ENCODE measurements around the gene TAL2.

TAL2 gene

DNA sequence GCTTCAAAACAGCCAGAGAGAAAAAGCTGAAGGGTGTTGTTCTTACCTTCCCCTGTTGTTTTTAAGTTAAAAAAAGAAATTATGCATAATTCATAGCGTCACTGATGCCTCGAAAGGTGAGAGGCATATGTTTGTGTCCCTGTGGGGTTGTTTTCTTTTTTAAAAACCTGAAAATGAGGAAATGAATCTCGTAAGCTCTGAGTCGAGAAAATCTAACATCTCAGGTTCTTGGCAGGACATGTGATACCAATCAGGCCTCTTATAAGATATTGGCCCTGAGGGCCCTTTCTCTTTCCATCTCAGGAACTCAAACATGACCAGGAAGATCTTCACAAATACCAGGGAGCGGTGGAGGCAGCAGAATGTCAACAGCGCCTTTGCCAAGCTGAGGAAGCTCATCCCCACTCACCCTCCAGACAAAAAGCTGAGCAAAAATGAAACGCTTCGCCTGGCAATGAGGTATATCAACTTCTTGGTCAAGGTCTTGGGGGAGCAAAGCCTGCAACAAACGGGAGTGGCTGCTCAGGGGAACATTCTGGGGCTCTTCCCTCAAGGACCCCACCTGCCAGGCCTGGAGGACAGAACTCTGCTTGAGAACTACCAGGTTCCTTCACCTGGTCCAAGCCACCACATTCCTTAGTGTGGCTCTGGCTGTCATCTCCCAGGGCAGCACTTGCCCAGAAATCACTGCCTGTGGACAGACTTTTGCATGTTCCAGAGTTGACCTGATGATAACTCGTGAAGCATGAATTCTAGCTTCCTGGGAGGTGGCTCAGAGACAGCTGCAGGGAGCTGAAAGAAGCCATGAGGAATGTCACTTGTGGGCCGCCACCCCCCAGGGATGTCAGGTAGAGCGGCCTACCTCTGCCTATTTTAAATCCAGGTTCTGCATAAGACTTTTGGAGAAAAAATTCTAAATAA lies at the start of gene TAL2:
TAL2 (plus strand) TSS at position 274 of the 921 bp plus-strand sequence; CDS start at position 314, 40 bp downstream.
- H3K4me3 ChIP-seq (ENCODE audit: low read depth, low read length) = no peak within 1 kb of the TSS

DNA sequence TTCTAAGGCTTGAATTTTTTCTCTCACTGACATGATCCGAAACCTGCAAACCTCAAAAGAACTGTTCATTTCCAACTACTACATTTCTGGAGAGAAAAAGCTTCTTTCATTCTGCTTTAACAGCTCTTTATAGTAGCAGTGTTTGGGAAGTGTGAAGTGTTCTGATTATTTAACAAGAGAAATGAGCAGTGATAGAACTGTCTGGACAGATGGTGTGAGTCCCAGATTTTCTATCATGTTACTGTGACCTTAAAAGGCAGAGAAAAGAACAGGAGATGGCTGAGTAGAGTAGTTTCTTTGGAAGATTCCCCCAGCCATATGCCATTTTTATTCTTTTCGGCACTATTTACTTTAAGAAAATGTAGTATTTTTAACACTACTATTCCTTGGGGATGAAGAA lies 41.3 kb upstream of the TAL2 start:
- H3K4me3 ChIP-seq (ENCODE audit: low read depth, low read length) = no peak overlapping the region

DNA sequence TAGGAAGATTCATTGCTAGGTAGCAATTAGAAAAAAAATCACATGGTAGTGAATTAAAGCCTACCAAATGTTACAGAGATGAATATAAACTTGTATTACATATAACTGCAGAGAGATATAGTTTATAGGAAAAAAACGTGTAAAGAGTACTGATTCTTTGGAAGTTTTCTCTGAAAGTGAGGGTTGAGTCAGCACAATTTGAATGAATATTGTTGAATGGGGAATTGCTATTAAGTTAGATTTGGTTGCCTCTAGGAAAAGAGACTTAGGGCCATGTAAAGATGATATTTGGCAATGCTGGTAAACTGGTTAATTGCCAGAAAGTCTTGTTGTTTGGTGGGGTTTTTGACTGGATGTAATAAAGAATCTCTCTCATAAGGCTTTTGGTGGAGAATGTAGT lies 37.2 kb upstream of the TAL2 start:
- no peak overlapping the region for H3K4me3 ChIP-seq (ENCODE audit: low read depth, low read length)

DNA sequence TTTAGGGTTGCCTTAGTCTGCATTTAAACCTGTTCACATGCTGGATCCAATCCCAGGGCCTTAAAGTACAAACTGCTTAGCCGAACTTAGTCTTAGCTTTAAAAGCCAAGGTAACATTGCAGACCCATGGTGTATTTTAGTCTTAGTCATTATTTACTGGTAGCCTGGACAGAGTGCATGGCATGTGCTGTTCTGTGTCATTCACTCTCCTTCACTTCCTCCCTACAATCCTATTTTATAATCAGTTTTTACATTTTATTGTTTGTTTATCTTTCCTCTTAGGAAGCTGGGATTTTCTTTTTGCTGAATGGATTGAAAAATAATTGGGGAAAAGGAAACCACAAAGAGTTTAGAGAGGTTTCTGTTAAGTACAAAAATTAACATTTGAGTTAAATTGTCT lies 29.4 kb upstream of the TAL2 start:
- H3K4me3 ChIP-seq (ENCODE audit: low read depth, low read length) = no peak overlapping the region

DNA sequence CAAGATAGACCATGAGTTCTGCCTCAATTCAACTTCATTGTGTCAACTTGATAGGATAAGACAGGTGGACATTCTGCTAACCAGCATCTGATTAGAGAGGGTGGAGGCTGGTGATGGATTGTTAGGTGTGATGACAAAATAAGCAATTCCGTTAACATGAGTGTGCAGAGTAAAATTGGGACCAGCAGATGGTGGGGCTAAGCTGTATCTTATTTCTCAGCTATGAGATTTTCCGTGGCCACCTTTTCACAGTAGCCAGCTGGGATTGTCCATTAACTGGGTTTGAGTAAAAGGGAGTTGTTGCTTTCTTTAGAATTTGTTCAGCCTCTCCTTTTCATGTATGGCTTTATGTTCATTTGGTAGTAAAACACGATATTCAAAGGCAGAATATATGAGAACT lies 28.8 kb upstream of the TAL2 start:
- H3K4me3 ChIP-seq (ENCODE audit: low read depth, low read length) = no peak overlapping the region

DNA sequence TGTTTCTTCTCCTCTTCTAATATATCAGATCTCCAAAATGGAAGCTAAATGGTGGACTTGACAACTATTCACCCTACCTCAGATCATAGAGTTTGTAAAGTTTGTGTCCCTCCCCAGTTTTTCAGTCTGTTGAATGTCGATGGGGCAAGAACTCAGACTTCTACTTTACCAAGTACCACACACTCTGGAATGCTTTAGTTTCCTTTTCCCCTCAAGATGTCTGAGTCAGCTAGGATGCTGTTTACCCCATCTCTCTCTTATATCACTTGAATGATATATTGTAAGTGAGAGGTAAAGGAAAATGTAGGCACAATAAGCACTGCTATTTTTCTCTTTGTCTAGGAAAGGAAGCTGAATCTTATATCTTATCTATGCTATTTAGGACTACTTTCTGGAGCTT lies 25.9 kb upstream of the TAL2 start:
- no peak overlapping the region for H3K4me3 ChIP-seq (ENCODE audit: low read depth, low read length)

DNA sequence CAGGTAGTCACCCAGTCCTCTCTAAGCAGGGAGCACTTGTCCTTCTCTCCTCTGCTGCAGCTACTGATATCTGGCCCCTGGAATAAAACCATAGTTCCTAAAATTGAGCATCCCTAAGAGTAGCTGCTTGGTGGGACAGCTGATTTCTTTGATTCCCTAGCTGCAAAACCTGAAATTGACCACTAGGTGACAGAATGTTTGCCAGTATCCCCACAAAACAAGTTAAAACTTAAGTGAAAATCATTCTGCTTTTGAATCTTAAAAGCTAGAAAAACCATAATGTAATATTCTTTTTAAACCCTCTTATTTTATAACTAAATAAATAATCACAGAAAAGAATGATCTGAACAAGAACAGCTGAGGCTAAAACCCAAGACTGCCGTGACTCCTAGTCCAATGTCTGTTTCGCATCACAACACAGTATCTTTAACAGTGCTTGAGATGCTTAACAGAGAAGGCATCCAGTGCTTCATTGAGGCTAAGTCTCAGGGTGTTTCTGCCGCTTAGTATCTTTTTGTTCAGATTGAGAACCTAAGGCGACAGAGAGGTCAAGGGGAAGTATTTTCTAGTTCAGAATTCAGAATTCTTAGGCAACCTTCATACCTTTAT lies 24.4 kb upstream of the TAL2 start:
- H3K4me3 ChIP-seq (ENCODE audit: low read depth, low read length) = no peak overlapping the region

DNA sequence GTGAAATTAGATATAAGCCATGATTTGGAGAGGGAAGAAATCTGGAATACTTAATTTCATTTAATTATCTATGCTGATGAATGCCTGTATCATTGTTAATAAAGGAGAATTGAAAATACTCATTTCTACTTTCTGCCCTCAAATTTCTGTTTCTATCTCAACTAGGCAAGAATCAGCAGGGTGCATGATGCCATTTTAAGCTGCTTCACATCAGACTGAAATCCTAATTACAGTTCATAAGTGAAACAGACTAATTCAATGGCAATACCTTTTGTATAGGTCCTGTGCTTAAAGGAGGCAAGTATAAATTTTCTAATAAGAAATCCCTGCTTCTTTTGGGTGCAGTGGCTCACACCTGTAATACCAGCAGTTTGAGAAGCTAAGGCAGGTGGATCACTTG lies 22.3 kb upstream of the TAL2 start:
- no peak overlapping the region for H3K4me3 ChIP-seq (ENCODE audit: low read depth, low read length)

DNA sequence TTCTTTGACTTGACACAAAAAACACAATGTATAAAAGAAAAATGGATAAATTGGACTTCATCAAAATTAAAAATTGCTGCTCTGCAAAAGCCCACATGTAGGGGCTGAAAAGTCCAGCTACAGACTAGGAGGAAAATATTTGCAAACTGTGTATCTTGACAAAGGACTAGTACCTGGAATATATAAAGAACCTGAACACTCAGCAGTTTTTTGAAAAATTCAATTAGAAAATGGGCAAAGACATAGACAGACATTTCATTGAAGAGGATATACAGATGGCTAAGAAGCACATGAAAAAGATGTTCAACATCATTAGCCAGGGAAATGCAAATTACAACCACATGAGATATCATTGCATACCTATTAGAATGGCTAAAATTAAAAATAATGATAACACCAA lies 18.5 kb upstream of the TAL2 start:
- H3K4me3 ChIP-seq (ENCODE audit: low read depth, low read length) = no peak overlapping the region

DNA sequence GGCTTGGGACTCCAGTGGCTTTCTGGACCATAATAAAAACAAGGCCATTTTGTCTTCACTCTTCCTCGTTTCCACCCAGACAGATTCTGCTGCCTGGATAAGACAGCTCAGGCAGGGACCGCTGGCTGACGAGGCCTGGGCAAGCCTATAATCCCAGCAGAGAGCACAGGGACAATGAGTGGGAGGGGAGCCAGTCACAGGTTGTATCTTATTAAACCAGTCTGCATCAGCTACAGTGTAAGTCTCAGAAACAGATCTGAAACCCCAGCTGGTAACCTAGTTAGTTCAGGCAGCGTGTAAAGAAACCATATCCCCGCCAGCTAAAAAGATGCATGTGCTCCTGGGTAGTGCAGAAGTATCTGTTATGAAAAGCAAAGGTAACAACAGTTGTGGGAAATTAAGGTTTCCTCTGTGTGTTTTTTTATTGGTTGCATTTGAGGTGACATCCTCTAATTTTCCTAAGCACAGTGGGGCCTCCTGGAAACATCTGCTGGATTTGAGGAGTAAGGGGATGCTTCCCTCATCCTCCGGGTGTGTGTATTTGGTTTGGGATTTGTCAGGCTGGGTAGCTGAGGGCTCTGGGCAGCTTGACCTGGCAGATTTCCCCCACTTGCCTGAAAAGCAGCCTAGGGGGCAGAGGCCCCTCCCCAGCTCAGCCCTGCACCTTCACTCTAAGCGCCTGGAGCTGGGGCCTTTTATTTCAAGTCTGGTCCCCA lies 15.2 kb upstream of the TAL2 start:
- H3K4me3 ChIP-seq (ENCODE audit: low read depth, low read length) = no peak overlapping the region

DNA sequence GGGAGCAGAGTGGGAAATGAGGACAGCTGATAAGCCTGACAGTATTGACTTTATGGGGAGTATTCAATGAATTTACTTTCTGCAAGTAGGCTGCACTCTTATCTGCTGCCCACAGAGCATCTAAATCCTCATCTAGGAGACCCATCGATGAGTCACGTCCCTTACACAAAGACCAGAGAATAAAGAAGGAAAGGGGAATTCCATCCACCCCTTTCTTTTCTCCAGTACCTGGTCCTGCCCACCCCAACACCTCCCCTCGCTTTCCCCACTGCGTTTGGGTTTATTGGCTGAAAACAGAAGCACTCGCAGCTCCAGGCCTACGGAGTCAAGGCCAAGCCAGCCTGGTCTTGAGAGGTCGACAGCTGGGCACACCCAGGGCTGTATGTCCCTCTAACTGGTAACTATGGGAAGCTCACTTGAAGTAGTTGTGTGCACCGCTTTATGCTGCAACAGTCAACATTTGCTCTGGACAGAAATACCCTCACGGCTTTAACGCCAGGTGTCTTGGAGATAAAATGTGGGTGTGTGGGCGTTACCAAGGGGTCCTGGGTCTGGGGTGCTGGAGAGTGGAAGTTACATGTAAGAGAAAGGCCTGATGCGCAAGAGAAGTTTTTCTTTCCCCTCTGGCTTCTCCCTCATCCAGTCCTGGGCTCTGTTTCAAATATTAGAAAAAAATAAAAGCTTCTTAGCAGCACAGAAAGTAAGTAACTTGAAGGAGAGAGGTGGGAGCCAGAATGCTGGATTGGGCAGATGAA lies 14.5 kb upstream of the TAL2 start:
- no peak overlapping the region for H3K4me3 ChIP-seq (ENCODE audit: low read depth, low read length)

DNA sequence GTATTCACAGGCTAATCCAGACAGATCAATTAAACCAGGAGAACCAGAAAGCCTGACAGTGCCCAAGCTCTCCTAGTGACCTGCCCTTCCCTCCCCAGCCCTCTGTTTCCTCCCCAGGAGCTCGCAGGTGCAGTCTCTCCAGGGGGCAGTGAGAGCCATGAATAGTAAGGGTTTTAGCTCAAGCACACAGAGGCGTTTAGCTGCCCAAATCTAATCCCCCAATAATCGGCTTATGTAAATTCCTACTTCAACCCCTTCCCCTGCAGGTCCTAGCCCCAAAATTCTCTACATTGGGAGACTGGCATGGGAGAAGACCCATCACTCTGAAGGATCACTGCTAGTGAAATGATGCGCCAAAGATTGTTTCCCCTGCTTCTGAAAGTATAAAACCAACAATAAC lies 10.5 kb upstream of the TAL2 start:
- H3K4me3 ChIP-seq (ENCODE audit: low read depth, low read length) = no peak overlapping the region

DNA sequence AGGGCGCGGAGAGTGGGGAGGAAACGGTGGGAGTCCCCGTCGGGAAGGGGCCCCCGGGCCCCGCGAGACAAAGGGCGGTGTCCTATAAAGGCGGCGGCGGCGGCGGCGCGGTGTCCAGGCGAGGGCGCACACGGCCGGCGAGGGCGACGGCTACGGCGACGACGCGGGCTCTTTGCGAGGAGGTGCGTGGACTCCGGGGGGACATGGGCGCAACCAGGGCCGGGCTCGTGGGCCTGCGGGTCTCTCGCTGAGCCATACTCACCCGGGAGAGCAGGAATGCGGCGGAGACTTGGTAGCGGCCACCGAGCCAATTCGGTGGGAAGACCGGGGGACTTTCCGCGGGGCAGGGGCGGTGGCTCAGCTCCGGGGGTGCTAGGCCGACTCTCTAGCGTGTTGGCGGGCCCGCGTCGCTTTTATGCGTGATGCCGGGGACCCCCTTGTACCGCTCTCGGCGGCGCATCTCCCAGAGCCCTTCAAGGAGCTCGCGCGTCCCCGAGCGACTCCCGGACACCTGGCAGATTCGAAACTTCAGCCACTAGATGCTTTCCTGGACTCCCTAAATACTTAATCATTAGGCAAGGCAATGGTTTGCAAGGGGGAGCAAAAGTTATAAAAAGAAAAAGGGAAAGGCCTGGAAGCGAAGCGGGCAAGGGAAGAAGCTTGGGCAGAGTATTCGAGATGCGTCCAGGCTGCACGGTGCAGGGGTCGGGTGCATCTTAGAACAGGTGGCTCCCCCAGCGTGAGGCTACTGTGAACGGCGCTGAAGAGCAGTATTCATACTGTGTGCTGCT lies 5.9 kb upstream of the TAL2 start:
- H3K4me3 ChIP-seq (ENCODE audit: low read depth, low read length) = peak overlapping the region; percentile 37

DNA sequence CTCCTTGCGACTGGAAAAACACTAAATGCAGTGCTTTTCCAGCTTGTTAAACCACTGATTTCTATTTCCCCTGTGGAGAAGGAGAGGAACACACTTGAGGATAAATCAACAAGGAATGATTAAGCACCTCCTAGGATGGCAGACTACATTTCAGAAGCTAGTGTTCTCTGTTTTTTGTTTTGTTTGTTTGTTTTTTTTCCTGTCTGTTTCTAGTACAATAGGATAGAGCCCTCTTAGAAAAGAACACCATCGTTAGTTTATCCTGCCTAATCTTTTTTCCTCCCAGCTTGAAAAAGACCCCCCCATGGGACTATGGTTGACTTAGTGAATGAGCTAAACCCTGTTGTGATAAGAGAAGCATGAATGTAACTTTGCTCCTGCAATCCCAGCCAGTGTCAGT lies 3.9 kb upstream of the TAL2 start:
- no peak overlapping the region for H3K4me3 ChIP-seq (ENCODE audit: low read depth, low read length)

DNA sequence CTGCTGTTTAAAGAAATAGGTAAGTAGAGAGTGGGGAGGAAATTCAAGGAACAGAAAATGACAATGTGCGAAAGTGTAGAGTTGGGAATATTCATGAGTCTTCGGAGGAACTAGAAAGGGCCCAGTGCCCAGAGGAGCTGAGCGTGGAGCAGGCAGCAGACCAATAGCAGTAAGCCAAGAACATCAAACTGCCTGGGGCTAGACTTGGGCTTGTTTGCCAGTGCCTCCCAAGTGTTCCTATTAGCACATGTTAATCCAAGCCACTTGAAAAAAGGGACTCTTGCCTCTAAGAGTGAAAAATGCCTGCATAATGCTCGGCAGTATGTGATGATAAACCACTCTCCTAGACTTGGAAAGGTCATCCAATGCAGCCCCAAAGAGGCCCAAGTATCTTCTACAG lies 1.2 kb upstream of the TAL2 start:
- H3K4me3 ChIP-seq (ENCODE audit: low read depth, low read length) = no peak overlapping the region

DNA sequence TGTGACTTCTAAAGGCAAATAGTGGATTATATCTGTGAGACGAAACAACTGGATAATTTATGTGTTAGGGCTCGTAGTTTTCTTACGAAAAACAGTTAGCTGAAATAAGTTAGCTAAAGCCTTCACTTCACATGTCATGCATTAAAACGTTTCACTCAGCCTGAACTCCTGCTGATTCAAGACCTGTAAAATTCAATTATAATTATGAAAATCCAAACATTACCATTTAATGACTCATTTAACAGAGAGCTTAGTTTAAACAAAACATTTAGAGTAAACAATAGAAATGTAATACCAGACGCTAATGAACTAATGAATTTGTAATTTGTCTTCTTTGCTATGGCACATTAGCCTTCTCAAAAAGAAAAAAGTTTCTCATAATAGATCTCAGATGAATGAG lies 1.7 kb downstream of the TAL2 start:
- no peak overlapping the region for H3K4me3 ChIP-seq (ENCODE audit: low read depth, low read length)

DNA sequence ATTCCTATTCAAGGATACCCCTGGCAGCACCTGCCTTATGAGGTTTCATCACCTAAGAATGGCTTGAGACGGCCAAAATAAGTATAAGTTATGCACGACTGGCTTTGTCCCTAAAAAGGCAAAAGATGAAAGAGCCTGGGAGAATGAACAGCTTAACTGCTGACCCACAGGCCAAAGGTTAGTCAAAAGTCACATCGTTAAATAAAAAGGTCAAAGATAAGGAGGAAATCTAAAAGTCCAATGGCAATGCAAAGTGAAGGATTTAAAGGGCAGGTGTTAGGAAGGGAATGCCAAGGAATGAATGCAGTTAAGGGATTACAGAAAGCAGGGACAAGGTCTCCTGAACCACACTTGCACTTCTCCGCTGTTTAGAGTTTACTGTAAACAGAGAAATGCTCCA lies 5.6 kb downstream of the TAL2 start:
- H3K4me3 ChIP-seq (ENCODE audit: low read depth, low read length) = no peak overlapping the region

DNA sequence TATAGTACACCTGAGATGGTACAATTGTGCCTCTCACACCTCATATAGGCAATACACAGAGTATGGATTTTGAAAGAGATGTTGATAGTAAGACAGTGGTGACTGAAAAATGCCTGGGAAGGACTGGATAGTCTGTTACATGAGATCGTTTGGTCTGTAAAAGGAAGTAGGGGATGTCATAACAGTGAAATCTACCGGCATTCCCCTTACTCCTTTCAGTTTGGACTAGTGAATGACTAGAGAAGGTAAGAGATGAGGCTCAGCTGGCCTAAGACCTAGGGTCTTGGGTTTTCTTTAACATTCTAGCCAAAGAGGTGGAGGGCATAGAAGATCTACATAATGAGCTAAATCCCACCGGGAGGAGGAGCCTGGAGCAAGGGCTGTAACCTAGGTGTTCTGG lies 8.1 kb downstream of the TAL2 start:
- H3K4me3 ChIP-seq (ENCODE audit: low read depth, low read length) = no peak overlapping the region

DNA sequence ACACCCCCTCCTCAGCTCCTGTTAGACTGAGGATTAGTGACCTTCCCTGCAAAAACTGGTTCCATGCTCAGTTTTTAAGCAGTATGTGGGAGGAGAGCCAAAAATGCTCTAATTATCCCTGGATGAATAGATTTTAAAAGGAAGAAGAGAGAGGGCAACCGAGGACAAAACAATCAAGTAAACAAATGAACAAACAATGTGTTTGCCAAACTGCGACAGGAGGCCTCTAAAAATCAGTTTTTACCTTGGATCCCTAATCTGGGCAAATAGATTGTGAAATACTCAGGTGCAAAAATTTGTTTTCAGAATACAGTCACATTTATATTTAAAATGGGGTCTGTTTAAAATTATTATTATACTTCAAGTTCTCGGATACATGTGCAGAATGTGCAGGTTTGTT lies 8.5 kb downstream of the TAL2 start:
- no peak overlapping the region for H3K4me3 ChIP-seq (ENCODE audit: low read depth, low read length)

DNA sequence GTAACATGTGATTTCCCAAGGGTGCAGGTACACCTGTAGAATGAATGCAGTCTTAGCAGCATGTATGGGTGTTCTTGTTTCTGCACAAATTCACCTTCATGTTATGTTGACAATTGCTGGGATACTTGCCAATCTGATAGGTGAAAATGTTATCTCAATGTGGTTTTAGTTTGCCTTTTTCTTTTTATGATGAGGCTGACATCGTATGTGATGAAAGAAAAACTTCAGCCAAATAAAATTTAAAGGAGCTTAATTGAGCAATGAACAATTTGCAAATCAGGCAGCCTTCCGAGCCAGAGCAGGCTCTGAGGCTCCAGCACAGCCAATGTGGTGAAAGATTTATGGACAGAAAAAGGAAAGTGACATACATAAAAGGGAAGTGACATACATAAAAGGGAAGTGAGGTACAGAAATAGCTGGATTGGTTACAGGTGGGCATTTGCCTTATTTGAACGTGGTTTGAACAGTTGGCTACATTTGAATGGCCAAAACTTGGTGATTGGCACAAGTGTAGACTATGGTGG lies 10.5 kb downstream of the TAL2 start:
- H3K4me3 ChIP-seq (ENCODE audit: low read depth, low read length) = no peak overlapping the region

Data from iPS-11a (cell line).